Natural killer cell treated with Interleukin-12 subunit alpha and Interleukin-12 subunit beta and Interleukin-15 and Interleukin-18, amount 100 ng/mL, for 72 hours (primary cell): ENCODE measurements around the gene ATP8B2. TPM values are rescaled to one million over a fixed set of nuclear protein-coding genes. Genes with fewer than 3 reads are reported as not detected.
A peak's percentile ranks its signal among the peaks of the same experiment; 100 is the strongest.
"Not testable (repeated sequence)": the region's sequence is repeated elsewhere in the genome, so short reads cannot be mapped to it uniquely, and the experiment has no call there.

Experiments
- ATAC-seq, 2 donors: fragments of 150-1000 bp; cut with Tn5 transposase in 1 of 2; sonication (Bioruptor Pico), chemical (Tn5 transposase) in 1 of 2; 2 replicates each; pipeline ENCODE4 v1.10.0; 2021
- DNase-seq: peaks from one replicate; pipeline ENCODE4 v3.0.0; 2022; ENCODE audit warnings: low spot score
- H3K27ac Mint-ChIP-seq, 2 donors: 1 replicate in 1 of 2; 2 replicates in 1 of 2; pipeline ENCODE4 v1.8.0; 2022; ENCODE audit warnings: mixed read lengths in 2 of 2, mild to moderate bottlenecking in 1 of 2, moderate library complexity in 1 of 2
- H3K27me3 Mint-ChIP-seq, 2 donors: 1 replicate in 1 of 2; 2 replicates in 1 of 2; pipeline ENCODE4 v1.8.0; 2022; ENCODE audit warnings: mixed read lengths in 2 of 2
- H3K36me3 Mint-ChIP-seq: one replicate; pipeline ENCODE4 v1.8.0; 2022; ENCODE audit warnings: mixed read lengths
- H3K4me1 Mint-ChIP-seq, 2 donors: 1 replicate in 1 of 2; 2 replicates in 1 of 2; pipeline ENCODE4 v1.8.0; 2022; ENCODE audit warnings: low read depth in 2 of 2, mixed read lengths in 2 of 2, mild to moderate bottlenecking in 1 of 2
- H3K4me3 Mint-ChIP-seq: one replicate; pipeline ENCODE4 v1.8.0; 2022; ENCODE audit warnings: mixed read lengths
- H3K9me3 Mint-ChIP-seq: 2 replicates; pipeline ENCODE4 v1.8.0; 2022; ENCODE audit warnings: mixed read lengths
- total RNA-seq, 2 donors: library from RNA; stranded (reverse); gene quantifications; one replicate each; pipeline ENCODE4 v1.2.3, GENCODE V29; 2022

ATP8B2 gene
- total RNA-seq, 2 donors from 2014 or later: 29.2 to 60.6 TPM

- not testable (repeated sequence) for H3K9me3 Mint-ChIP-seq, H3K4me3 Mint-ChIP-seq, ATAC-seq, H3K36me3 Mint-ChIP-seq, H3K27ac Mint-ChIP-seq, DNase-seq
- Mint-ChIP-seq H3K27me3 (peaks cover 0 to 11% of the 10 kb centered on the region in 2 donors), H3K4me1 (peaks cover 4 to 11% of the 10 kb centered on the region in 2 donors)
These were observed 12.9 kb upstream of the ATP8B2 start for GRCh38 chr1:154312229-154313065.

GRCh38 chr1:154313066-154313356, 12.3 kb upstream of the ATP8B2 start:
- peaks cover 4 to 5% of the 10 kb centered on the region in 2 donors for H3K4me1 Mint-ChIP-seq
- H3K4me3 Mint-ChIP-seq: no peak overlapping the region
- H3K27ac Mint-ChIP-seq: no peak overlapping the region
- H3K36me3 Mint-ChIP-seq: peaks cover 4% of the 10 kb centered on the region
- H3K27me3 Mint-ChIP-seq: peaks cover 0 to 10% of the 10 kb centered on the region in 2 donors
- H3K9me3 Mint-ChIP-seq: no peaks in the 10 kb centered on the region
- no peak for DNase-seq
- no peak for ATAC-seq

DNA sequence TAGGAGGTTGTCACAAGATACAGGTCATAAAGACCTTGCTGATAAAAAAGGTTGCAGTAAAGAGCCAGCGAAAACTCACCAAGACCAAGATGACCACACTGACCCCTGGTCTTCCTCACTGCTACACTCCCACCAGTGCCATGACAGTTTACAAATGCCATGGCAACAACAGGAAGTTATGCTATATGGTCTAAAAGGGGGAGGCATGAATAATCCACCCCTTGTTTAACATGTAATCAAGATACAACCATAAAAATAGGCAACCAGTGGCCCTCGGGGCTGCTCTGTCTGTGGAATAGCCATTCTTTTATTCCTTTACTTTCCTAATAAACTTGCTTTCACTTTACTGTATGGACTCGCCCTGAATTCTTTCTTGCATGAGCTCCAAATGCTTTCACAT, 11.1 kb upstream of the ATP8B2 start:
- not testable (repeated sequence) for ATAC-seq, H3K9me3 Mint-ChIP-seq, H3K36me3 Mint-ChIP-seq, H3K4me1 Mint-ChIP-seq, H3K4me3 Mint-ChIP-seq, H3K27ac Mint-ChIP-seq, DNase-seq, H3K27me3 Mint-ChIP-seq

GRCh38 chr1:154316704-154317103, 8.6 kb upstream of the ATP8B2 start:
- no peak overlapping the region for H3K27ac Mint-ChIP-seq
- H3K27me3 Mint-ChIP-seq: peaks cover 5 to 8% of the 10 kb centered on the region in 2 donors
- peaks cover 4% of the 10 kb centered on the region for H3K36me3 Mint-ChIP-seq
- H3K9me3 Mint-ChIP-seq: no peaks in the 10 kb centered on the region
- ATAC-seq (no peak), DNase-seq (no peak)
- no peak overlapping the region for H3K4me3 Mint-ChIP-seq
- no peaks in the 10 kb centered on the region for H3K4me1 Mint-ChIP-seq

DNA sequence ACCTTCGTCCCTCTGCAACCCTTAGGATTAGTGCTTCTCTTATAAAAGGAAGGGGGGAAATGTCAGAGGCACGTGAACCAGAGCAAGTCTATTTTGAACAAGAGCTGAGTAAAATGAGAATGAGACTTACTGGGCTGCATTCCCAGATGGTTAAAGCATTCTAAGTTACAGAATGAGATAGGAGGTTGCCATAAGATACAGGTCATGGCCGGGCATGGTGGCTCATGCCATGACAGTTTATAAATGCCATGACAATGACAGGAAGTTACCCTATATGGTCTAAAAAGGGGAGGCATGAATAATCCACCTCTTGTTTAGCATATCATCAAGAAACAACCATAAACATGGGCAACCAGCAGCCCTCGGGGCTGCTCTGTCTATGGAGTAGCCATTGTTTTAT, 6.9 kb upstream of the ATP8B2 start:
- ATAC-seq: no peak
- H3K4me1 Mint-ChIP-seq: no peaks in the 10 kb centered on the region

DNA sequence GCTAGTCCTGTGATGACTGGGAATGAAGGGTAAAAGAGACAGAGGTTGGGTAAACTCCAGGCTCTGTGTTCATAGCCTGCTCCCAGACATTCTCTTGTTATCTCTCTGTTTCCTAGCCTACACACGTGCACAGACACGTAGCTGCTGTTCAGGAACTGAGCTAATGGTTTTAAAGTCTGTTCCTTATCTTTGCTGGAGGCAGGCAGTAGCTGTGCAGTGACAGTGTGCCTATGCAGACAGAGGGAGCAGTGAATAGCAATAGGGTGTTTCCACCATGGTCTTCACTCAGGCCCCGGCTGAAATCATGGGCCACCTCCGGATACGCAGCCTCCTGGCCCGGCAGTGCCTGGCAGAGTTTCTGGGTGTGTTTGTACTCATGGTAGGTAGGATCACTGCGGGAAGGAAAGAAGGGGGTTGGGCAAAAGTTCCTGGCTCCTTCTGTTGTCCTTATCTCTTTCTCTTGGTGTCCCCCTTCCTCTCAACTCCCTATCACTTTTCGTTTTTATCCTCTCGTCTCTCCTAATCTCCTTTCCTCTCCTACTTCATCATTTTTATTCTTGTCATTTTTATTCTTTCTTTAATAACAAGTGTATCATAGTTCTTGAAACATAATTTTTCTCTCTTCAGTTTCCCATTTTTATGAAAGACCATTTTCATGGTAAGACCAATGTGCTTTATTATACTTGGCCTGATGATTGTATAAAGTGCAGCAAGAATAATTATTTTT, 4.3 kb upstream of the ATP8B2 start, which contains the start of gene AQP10:
Gene AQP10 (plus strand): TSS at position 212 of the 727 bp plus-strand sequence. CDS start 63 bp downstream, at position 275.
- no peak within 1 kb of the TSS for H3K4me3 Mint-ChIP-seq
- H3K9me3 Mint-ChIP-seq: no peaks in the 10 kb centered on the region
- DNase-seq (no peak), ATAC-seq (no peak)
- no peak within 1 kb of the TSS for H3K27ac Mint-ChIP-seq
- peaks cover 2 to 13% of the 10 kb centered on the region in 2 donors for H3K27me3 Mint-ChIP-seq
- H3K36me3 Mint-ChIP-seq: peaks cover 4% of the 10 kb centered on the region
- H3K4me1 Mint-ChIP-seq: peaks cover 3% of the 10 kb centered on the region in 2 donors

More for the DNA sequence above, 6.9 kb upstream of the ATP8B2 start:
- H3K27me3 Mint-ChIP-seq: peaks cover 2 to 13% of the 10 kb centered on the region in 2 donors
- no peak overlapping the region for H3K4me3 Mint-ChIP-seq
- H3K27ac Mint-ChIP-seq: no peak overlapping the region
- no peak for DNase-seq
- no peaks in the 10 kb centered on the region for H3K9me3 Mint-ChIP-seq
- H3K36me3 Mint-ChIP-seq: peaks cover 4% of the 10 kb centered on the region

DNA sequence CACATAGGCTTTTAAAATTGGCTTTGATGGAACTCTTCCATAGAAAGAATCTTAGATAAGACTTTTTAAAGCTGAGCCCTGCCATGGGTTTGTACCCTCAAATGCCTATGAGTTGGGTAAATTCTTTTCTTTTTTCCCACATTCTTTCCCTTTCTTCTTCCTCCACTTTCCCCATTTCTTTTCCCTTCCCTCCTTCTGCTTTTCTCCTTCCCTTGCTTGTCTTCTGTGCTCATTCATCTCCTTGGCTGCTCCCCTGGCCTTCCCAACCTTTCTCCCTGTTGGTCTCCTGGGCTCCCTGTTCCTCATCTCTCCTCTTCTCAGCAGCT, 3.8 kb upstream of the ATP8B2 start:
- H3K9me3 Mint-ChIP-seq, ATAC-seq, H3K36me3 Mint-ChIP-seq, H3K4me1 Mint-ChIP-seq, DNase-seq, H3K4me3 Mint-ChIP-seq, H3K27ac Mint-ChIP-seq: not testable (repeated sequence)
- H3K27me3 Mint-ChIP-seq: peaks cover 2 to 13% of the 10 kb centered on the region in 2 donors

- no peak overlapping the region for H3K27ac Mint-ChIP-seq
These were observed 1.8 kb upstream of the ATP8B2 start for GRCh38 chr1:154323493-154323892.

DNA sequence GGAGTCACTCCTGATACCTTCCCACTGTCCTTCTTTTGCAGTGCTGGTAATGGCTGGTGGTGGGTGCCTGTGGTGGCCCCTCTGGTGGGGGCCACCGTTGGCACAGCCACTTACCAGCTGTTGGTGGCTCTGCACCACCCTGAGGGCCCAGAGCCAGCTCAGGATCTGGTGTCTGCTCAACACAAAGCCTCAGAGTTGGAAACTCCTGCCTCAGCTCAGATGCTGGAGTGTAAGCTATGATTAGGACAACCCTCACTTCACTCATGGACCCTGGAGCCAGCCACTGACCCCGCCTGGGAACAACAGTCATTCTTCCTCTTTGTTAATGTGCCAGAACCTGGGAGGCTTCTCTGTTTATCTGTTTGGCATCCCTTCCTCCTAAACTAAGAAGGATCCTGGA, 1.1 kb upstream of the ATP8B2 start:
- Mint-ChIP-seq H3K27me3 (peaks cover 2 to 13% of the 10 kb centered on the region in 2 donors), H3K4me3 (peak overlapping the region; percentile 92)

More at GRCh38 chr1:154323493-154323892, 1.8 kb upstream of the ATP8B2 start:
- H3K4me1 Mint-ChIP-seq: peaks cover 24 to 25% of the 10 kb centered on the region in 2 donors
- DNase-seq (no peak), ATAC-seq (no peak)
- H3K4me3 Mint-ChIP-seq: no peak overlapping the region
- no peaks in the 10 kb centered on the region for H3K9me3 Mint-ChIP-seq
- H3K36me3 Mint-ChIP-seq: no peaks in the 10 kb centered on the region
- H3K27me3 Mint-ChIP-seq: peaks cover 2 to 13% of the 10 kb centered on the region in 2 donors

GRCh38 chr1:154325583-154326545, 539 bp downstream of the ATP8B2 start:
- ATAC-seq (peak; percentile 12 to 26), DNase-seq (no peak)
- H3K27ac Mint-ChIP-seq: peak overlapping the region; percentile 42 to 68
- peak overlapping the region; percentile 92 for H3K4me3 Mint-ChIP-seq
- peaks cover 40 to 41% of the 10 kb centered on the region in 2 donors for H3K4me1 Mint-ChIP-seq
- H3K9me3 Mint-ChIP-seq: no peaks in the 10 kb centered on the region
- no peaks in the 10 kb centered on the region for H3K36me3 Mint-ChIP-seq
- H3K27me3 Mint-ChIP-seq: peaks cover 2 to 13% of the 10 kb centered on the region in 2 donors

More for the DNA sequence above, 1.1 kb upstream of the ATP8B2 start:
- peaks cover 27% of the 10 kb centered on the region in 2 donors for H3K4me1 Mint-ChIP-seq
- H3K27ac Mint-ChIP-seq: peak overlapping the region; percentile 16 to 42
- ATAC-seq: no peak
- DNase-seq: no peak
- no peaks in the 10 kb centered on the region for H3K36me3 Mint-ChIP-seq
- H3K9me3 Mint-ChIP-seq: no peaks in the 10 kb centered on the region

GRCh38 chr1:154326546-154327465, 1.5 kb downstream of the ATP8B2 start:
- no peaks in the 10 kb centered on the region for H3K9me3 Mint-ChIP-seq
- DNase-seq (no peak), ATAC-seq (no peak)
- H3K4me1 Mint-ChIP-seq: peaks cover 42 to 44% of the 10 kb centered on the region in 2 donors
- peak overlapping the region; percentile 92 for H3K4me3 Mint-ChIP-seq
- H3K36me3 Mint-ChIP-seq: peaks cover 2% of the 10 kb centered on the region
- peaks cover 2 to 4% of the 10 kb centered on the region in 2 donors for H3K27me3 Mint-ChIP-seq
- H3K27ac Mint-ChIP-seq: peak overlapping the region; percentile 42 to 68

DNA sequence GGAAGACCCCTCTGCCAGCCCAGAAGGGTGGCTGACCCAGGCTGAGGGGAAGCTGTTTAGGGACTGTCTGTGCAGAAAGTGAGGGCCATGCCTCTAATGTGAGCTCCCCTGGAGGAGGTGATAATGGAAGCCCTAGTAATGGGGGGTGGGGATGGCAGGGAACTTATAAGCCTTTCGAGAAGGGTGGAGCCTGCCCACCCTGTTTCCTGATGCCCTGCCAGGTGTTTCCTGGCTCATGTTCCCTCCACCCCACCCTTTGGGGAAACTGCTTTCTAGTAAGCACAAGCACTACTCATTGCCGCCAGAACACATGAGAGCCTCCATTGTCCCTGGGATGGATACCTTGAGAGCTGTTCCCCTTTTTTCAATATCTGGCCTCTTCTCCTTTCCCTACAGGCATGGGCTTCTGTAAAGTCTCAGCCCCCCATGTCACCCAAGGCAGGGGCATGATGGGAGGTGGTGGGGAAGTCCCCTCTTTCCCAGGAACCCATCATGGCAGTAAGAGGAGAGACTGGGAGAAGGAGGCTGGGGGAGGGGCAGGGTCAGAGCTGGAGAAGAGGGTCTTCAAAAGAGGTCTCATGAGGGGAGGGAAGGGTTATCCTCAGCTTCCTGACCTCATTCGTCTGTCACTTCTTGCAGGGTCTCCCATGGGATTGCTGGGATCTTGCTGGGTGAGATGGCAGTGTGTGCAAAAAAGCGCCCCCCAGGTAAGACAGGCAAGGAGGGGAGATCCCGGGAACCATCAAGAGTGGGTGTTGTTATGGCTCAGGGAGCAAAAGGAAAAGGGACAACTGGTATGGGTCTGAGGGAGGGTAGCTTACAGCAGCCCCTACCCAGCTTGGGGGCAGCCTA, 2.4 kb downstream of the ATP8B2 start:
- ATAC-seq (no peak), DNase-seq (no peak)
- Mint-ChIP-seq H3K27me3 (peaks cover 0 to 2% of the 10 kb centered on the region in 2 donors), H3K4me1 (peaks cover 44 to 46% of the 10 kb centered on the region in 2 donors), H3K36me3 (peaks cover 8% of the 10 kb centered on the region), H3K9me3 (no peaks in the 10 kb centered on the region), H3K4me3 (peak overlapping the region; percentile 82), H3K27ac (peak overlapping the region; percentile 42 to 68)
